GM12801 (cell line): Measurements from ENCODE around the gene TCHH.

Source experiments
- CTCF ChIP-seq: IDR thresholded peaks from one replicate; pipeline ENCODE4 v1.5.1; 2011; ENCODE audit warnings: control low read depth; ENCODE audit not compliant: insufficient read length; ENCODE audit errors: extremely low read depth

Gene TCHH

GRCh38 chr1:152110860-152111514 lies 4.3 kb downstream of the TCHH start:
- TF ChIP-seq CTCF: no peak

GRCh38 chr1:152110365-152110859 lies 4.8 kb downstream of the TCHH start:
- no peak for TF ChIP-seq CTCF

GRCh38 chr1:152109998-152110294 lies 5.3 kb downstream of the TCHH start:
- no peak for TF ChIP-seq CTCF

GRCh38 chr1:152109231-152109997 lies 5.8 kb downstream of the TCHH start:
- TF ChIP-seq CTCF: no peak

- TF ChIP-seq CTCF: no peak
These were observed 6.4 kb downstream of the TCHH start for GRCh38 chr1:152108882-152109222.

GRCh38 chr1:152107984-152108881 lies 7.0 kb downstream of the TCHH start:
- TF ChIP-seq CTCF: no peak
